GM19324 (cell line): ENCODE measurements around the gene ETS1.

Experiments used
- ATAC-seq: cut with Tn5 transposase; IDR thresholded peaks from one replicate; pipeline ENCODE4 v1.9.1; 2021; ENCODE audit warnings: mild to moderate bottlenecking, moderate library complexity; ENCODE audit not compliant: unreplicated experiment, low FRiP score

Gene ETS1, protein sequence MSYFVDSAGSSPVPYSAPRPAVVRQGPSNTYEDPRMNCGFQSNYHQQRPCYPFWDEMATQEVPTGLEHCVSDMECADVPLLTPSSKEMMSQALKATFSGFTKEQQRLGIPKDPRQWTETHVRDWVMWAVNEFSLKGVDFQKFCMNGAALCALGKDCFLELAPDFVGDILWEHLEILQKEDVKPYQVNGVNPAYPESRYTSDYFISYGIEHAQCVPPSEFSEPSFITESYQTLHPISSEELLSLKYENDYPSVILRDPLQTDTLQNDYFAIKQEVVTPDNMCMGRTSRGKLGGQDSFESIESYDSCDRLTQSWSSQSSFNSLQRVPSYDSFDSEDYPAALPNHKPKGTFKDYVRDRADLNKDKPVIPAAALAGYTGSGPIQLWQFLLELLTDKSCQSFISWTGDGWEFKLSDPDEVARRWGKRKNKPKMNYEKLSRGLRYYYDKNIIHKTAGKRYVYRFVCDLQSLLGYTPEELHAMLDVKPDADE

DNA sequence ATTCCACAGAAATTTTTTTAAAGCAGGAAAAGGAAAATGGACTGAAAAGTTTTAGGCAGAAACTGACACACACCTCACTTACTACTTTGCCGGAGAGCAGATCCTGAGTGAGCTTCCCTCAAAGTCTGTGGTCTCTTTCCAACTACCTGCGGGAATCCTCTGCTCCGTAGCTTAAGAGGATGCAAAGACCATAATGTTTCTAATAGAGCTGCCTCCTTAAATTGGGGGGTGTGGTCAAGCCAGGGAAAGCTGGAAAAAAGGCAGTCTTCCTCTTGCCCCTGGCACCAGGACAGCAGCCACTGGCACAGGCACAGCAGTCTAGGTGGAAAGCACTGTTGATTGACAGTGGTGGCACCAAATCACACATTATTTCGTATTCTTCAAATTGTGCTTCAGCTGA lies at the start of gene ETS1:
TSS of gene ETS1 (minus strand) at position 144 of the 400 bp plus-strand sequence. CDS start 14,428 bp downstream, outside the sequence.
- no peak for ATAC-seq

GRCh38 chr11:128634395-128634794 lies 47.0 kb upstream of the ETS1 start:
- no peak for ATAC-seq

- ATAC-seq = no peak
Observed at GRCh38 chr11:128633384-128633965, 46.1 kb upstream of the ETS1 start.

DNA sequence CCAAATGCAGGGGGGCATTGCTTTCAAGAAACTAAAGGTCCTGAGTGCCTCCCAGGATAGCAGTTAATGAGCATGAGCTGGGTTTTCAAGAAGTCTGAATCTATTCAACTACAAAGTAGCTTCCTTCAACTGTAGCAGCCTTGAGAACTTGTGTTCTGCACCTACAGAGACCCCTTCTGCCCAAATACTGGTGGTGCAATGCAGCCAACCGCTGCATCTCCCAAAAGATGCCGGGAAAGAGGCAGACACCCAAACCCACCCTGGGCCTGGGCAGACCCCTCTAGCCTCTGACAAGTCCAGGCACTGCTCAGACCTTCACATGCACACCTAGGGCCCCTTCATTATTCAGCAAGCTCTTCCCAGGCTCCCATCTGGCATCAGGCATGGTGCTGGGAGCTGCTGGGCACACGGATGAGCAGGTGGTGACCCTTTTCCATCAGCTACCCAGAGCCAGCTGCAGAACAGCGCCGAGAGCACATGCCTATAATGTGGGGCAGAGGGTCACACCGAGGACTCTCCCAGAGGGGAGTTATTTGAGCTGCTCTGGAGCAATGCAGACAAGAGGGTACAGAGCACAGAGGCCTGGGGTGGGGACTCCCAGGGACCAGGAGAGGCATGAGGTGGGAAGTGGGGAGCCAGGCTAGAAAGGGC lies 44.9 kb upstream of the ETS1 start:
- ATAC-seq = no peak

- ATAC-seq = peak; percentile 51
Observed at GRCh38 chr11:128630367-128631230, 43.2 kb upstream of the ETS1 start.

GRCh38 chr11:128629516-128630106 lies 42.3 kb upstream of the ETS1 start:
- ATAC-seq = no peak

- peak; percentile 15 for ATAC-seq
Observed at GRCh38 chr11:128628686-128629085, 41.3 kb upstream of the ETS1 start.

DNA sequence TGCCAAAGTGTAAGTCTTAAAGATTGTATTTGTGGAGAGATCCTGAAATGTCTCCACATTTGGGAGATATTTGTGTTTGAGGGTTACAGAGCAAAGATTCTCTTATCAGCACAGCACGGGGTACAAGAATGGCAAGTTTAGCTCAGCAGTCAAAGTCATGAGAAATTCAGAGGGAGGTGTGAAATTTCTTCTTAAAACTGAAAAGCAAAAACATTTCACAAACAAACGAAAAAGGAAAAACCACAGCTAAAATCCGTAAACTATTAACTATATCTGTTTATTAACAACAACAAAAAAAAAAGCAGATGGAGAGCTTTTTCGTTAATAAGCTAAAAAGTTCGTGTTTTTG lies 40.9 kb upstream of the ETS1 start:
- ATAC-seq = peak; percentile 34

DNA sequence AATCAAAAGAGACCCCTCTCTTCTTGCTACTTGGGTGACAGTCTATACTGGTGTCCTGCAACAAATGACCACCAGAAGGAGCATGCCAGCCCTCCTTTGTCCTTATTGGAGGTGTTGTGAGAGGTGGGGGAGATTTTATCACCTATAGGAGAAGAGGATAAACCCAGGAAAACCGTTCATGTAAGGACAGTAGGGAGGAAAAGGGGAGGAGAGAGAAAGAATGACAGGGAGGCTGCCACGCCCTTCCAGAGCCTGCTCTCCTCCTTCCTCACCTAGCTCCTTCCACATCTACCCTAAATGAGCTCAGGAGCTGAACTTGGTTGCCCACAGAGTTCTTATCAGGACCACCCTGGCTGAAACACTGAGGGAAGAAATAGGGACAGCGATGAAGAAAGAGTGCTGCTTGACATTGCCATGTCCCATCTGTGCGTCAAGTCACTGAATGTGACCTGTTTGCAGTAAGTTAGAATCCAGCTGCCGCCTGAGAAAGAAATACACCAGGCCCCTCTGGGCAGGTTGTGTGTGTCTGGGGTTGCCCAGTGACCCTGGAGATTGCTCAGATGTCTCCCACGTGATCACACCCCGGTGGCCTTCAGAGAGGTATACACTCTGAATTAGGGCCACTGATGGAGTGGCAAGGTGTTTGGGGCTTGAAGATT lies 40.4 kb upstream of the ETS1 start:
- ATAC-seq = peak; percentile 43

- no peak for ATAC-seq
Observed at GRCh38 chr11:128626913-128627665, 39.7 kb upstream of the ETS1 start.

DNA sequence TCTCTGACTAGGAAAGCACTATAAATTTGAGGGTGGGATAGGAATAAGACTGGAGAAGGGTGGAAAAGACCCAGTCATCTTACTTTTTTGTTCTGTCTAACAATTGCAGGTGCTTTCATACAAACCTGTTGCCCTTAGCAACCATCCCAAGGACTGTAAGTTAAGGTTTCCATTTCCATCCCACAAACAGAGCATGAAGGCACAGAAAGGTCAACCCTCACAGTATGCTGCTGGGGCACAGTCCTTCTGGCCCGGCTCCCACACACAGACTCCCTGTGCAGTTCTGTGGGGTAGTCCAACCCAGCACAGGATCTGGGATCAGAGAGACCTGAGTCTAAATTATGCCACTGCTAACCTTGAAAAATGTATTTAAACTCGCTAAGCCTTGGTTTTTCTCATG lies 38.4 kb upstream of the ETS1 start:
- ATAC-seq = no peak

DNA sequence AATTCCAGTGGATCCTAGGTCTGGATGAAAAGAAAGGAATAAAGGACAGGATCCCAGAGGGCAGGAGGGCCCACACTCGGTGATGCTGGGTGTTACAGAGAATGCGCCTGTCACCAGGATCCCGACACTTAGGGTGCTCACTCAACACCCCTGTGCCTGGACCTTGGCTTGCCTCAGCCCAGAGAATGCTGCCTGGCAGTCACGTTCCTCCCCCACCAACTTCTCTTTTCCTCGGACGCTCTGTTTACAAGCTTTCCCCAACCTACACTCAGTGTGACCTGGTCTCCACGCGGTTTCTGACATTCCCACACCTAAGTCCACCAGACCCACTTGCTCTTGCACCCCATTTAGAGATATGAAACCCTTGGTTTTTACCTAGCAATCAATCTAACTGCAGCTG lies 38.0 kb upstream of the ETS1 start:
- ATAC-seq = no peak

DNA sequence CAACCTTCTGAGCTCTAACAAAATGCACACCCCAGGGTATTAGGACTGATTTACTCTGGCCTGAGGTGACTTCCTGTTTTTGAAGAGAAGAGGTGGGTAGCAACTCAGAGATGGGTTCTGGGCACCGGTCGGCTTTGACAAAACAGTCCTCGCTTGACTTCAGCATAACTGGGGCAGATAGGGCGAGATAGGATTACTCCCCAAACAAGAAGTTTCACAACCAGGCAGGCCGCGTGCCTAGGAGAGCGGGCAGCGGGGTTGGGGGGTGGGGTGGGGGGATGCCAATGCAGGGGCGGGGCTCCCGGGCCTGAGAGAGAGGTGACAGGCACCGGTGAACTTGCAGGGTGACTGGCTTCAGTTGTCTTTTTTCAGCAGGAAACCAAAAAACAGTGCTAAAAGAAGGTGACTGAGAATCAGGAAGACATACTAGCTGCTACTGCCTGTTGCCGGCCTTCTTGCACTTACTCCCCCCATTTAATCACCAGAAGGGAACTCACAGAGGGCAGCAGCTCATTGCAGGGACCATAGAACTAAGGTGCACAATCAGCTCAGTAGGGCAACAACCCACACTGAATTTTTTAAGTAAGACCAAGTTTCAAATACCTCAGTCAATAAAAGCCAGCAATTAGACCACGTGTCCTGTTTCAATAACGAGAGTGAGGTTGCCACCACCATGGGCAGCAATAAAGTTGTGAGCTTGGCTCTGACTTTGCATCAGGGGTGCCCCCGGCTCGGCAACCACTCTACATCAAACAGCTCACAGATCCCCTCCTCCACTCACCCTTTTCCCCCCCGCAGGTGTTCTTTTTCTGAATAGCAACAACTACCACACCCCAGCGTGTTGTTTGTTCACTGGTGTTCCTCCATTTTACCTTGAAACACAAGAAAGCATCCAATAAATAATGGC lies 37.2 kb upstream of the ETS1 start:
- ATAC-seq = peak; percentile 46

DNA sequence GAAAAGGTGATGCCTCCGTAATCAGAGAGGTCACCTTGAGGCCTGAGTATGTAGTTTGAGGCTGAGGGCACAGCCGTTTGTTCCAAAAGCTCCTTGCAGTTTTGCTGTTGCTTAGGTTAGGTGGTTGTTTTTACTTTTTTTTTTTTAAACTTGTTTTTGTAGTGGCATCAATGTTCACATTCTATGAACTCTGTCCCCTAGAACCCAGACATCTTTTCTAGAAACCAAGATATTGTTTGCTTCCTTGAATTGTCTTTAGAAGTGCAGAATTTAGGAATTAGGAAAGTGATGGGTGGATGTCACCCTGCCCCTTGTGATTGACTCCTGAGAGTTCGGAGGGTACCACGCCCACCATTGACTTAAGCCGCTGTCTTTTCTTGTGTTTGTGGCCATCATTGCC lies 35.7 kb upstream of the ETS1 start:
- no peak for ATAC-seq

GRCh38 chr11:128621601-128622501 lies 34.5 kb upstream of the ETS1 start:
- no peak for ATAC-seq

DNA sequence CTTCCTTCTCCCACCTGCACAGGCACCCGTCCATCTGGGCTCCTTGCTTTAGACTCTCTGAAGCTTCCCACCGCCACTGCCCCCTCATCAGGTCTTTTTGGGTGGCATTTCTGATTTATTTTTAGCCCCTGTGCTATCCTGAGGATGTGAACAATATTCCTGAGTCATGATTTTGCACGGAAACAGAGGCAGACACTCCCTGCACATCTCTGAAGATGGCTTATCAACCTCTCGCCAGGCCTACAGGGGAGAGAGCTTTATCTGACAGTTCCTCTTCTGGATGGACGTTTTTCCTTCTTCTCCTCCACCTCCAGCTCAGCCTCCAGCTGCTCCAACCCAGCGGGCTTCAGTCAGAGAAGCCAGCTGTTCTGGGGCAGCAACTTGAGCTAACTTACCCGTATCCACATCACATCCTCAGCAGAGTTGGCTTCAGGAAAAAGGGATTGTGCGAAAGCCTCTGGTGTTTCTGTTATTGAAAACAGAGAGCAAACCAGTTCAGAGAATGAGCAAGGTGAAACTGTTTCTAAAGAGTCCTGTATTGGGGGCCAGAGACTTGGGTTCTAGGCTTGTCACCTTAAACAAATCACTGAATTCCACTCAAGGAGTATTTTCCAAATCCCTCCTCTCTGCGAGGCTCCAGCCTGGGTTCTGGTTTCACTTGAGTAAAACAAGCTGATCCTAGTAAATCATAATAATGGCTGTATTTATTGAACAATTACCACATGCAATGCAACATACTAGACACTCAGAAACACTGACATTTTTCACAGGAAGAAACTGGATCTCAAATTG lies 33.1 kb upstream of the ETS1 start:
- ATAC-seq = no peak
